ENCODE measurements around the gene SPTLC3. TPM values are rescaled to one million over a fixed set of nuclear protein-coding genes. Genes with fewer than 3 reads are reported as not detected.

Gene SPTLC3
- total RNA-seq, 1 donor from 2014 or later = 27.0 TPM

GRCh38 chr20:13017235-13017634 lies 8.5 kb downstream of the SPTLC3 start:
- H3K36me3 Mint-ChIP-seq = peaks cover 51% of the 10 kb centered on the region
- no peak overlapping the region for H3K4me3 Mint-ChIP-seq
- TF ChIP-seq CTCF (IDR thresholded peaks at IDR 0.05; ENCODE audit: unreplicated experiment) = no peak
- peaks cover 43% of the 10 kb centered on the region for H3K9me3 Mint-ChIP-seq
- peaks cover 22% of the 10 kb centered on the region for H3K4me1 Mint-ChIP-seq
- no peak for DNase-seq (ENCODE audit: low spot score in 2 of 2, unreplicated experiment in 2 of 2)
- H3K27me3 Mint-ChIP-seq (ENCODE audit: low read depth) = no peaks in the 10 kb centered on the region
- no peak overlapping the region for H3K27ac Mint-ChIP-seq

- Mint-ChIP-seq H3K4me3 (no peak overlapping the region), H3K27me3 (ENCODE audit: low read depth) (no peaks in the 10 kb centered on the region), H3K4me1 (peaks cover 18% of the 10 kb centered on the region), H3K36me3 (peaks cover 56% of the 10 kb centered on the region), H3K9me3 (peaks cover 46% of the 10 kb centered on the region), H3K27ac (no peak overlapping the region)
- no peak for DNase-seq (ENCODE audit: low spot score in 2 of 2, unreplicated experiment in 2 of 2)
- TF ChIP-seq CTCF (IDR thresholded peaks at IDR 0.05; ENCODE audit: unreplicated experiment) = no peak
Observed at GRCh38 chr20:13017883-13018535, 9.2 kb downstream of the SPTLC3 start.

- no peak for DNase-seq (ENCODE audit: low spot score in 2 of 2, unreplicated experiment in 2 of 2)
- no peak for TF ChIP-seq CTCF (IDR thresholded peaks at IDR 0.05; ENCODE audit: unreplicated experiment)
- no peaks in the 10 kb centered on the region for H3K27me3 Mint-ChIP-seq (ENCODE audit: low read depth)
- H3K36me3 Mint-ChIP-seq = peaks cover 60% of the 10 kb centered on the region
- peaks cover 43% of the 10 kb centered on the region for H3K9me3 Mint-ChIP-seq
- no peak overlapping the region for H3K4me3 Mint-ChIP-seq
- H3K4me1 Mint-ChIP-seq = peaks cover 11% of the 10 kb centered on the region
- H3K27ac Mint-ChIP-seq = no peak overlapping the region
Observed at GRCh38 chr20:13021205-13021970, 12.6 kb downstream of the SPTLC3 start.

- no peak for TF ChIP-seq CTCF (IDR thresholded peaks at IDR 0.05; ENCODE audit: unreplicated experiment)
- Mint-ChIP-seq H3K36me3 (peaks cover 57% of the 10 kb centered on the region), H3K27ac (no peak overlapping the region), H3K27me3 (ENCODE audit: low read depth) (no peaks in the 10 kb centered on the region), H3K4me1 (peaks cover 11% of the 10 kb centered on the region), H3K9me3 (peaks cover 38% of the 10 kb centered on the region), H3K4me3 (no peak overlapping the region)
- no peak for DNase-seq (ENCODE audit: low spot score in 2 of 2, unreplicated experiment in 2 of 2)
Observed at GRCh38 chr20:13022401-13023155, 13.8 kb downstream of the SPTLC3 start.

- no peaks in the 10 kb centered on the region for H3K27me3 Mint-ChIP-seq (ENCODE audit: low read depth)
- DNase-seq (ENCODE audit: low spot score in 2 of 2, unreplicated experiment in 2 of 2) = no peak
- peak overlapping the region; percentile 55 for H3K27ac Mint-ChIP-seq
- H3K4me3 Mint-ChIP-seq = no peak overlapping the region
- H3K9me3 Mint-ChIP-seq = peaks cover 28% of the 10 kb centered on the region
- H3K4me1 Mint-ChIP-seq = peaks cover 12% of the 10 kb centered on the region
- H3K36me3 Mint-ChIP-seq = peaks cover 48% of the 10 kb centered on the region
- TF ChIP-seq CTCF (IDR thresholded peaks at IDR 0.05; ENCODE audit: unreplicated experiment) = no peak
Observed at GRCh38 chr20:13024596-13024995, 15.8 kb downstream of the SPTLC3 start.
